A549 (cell line): ENCODE results near the gene ACAD11. TPM values are rescaled to one million over a fixed set of nuclear protein-coding genes. Genes with fewer than 3 reads are reported as not detected.

Experiments
- ATAC-seq, 2 experiments: fragments of 200-7000 bp in 1 of 2; fragments of >200 bp in 1 of 2; cut with Nextera tagmentation in 1 of 2; cut with Tn5 transposase in 1 of 2; 3 replicates each; pipeline versions ENCODE4 v1.8.0 to v1.9.1; 2018 to 2020; ENCODE audit warnings: mild to moderate bottlenecking in 1 of 2, moderate library complexity in 1 of 2
- CTCF ChIA-PET: fragments of 300-600 bp; sonication (Branson Sonifier 250); formaldehyde crosslinking; extraction: SDS; loops from one replicate; lab custom pipeline; 2021; ENCODE audit warnings: antibody characterized with exemption, inconsistent platforms; lab: Yijun Ruan, JAX
- POLR2A ChIA-PET: fragments of 350-600 bp; formaldehyde crosslinking; extraction: SDS; loops from one replicate; lab custom pipeline; 2021; ENCODE audit warnings: antibody characterized with exemption, inconsistent platforms; lab: Yijun Ruan, JAX
- DNase-seq, 2 experiments: peaks; one replicate each; pipeline versions ENCODE4 v3.0.0 to v3.0.0-alpha.2; 2011 to 2016; ENCODE audit warnings: low read depth in 1 of 2, low spot score in 1 of 2
- FAIRE-seq: peaks from 2 replicates; lab custom pipeline; 2011; peaks lifted over from hg19 to GRCh38; lab: Jason Lieb, UNC
- H3K27ac ChIP-seq, 2 experiments: fragments of >200 bp; sonication (Bioruptor Twin); formaldehyde crosslinking; 3 replicates each; pipeline ENCODE4 v1.5.1; 2016 to 2017
- H3K4me1 ChIP-seq: fragments of >200 bp; sonication (Bioruptor Twin); formaldehyde crosslinking; 3 replicates; pipeline ENCODE4 v1.6.1; 2016
- H3K4me2 ChIP-seq: fragments of >200 bp; sonication (Bioruptor Twin); formaldehyde crosslinking; 3 replicates; pipeline ENCODE4 v1.6.1; 2016
- H3K4me3 ChIP-seq: fragments of >200 bp; sonication (Bioruptor Twin); formaldehyde crosslinking; 3 replicates; pipeline ENCODE4 v1.5.1; 2016
- H3K9me3 ChIP-seq: fragments of >200 bp; sonication (Bioruptor Twin); formaldehyde crosslinking; 3 replicates; pipeline ENCODE4 v1.6.1; 2016
- CBX8 ChIP-seq: fragments of 200-600 bp; sonication (generic); IDR thresholded peaks from 2 replicates; pipeline ENCODE4 v1.6.1; 2016
- CEBPB ChIP-seq, 2 experiments: fragments of >200 bp in 1 of 2; sonication (Bioruptor Twin) in 1 of 2; formaldehyde crosslinking in 1 of 2; IDR thresholded peaks; 2 replicates each; pipeline ENCODE4 v1.6.1; 2012 to 2016
- EP300 ChIP-seq, 2 experiments: fragments of >200 bp; sonication (Bioruptor Twin); formaldehyde crosslinking; IDR thresholded peaks; 2 replicates in 1 of 2; 3 replicates in 1 of 2; pipeline ENCODE4 v1.6.1; 2016 to 2017
- ESRRA ChIP-seq: fragments of 150-350 bp; IDR thresholded peaks from 2 replicates; pipeline ENCODE4 v1.6.1; 2014; ENCODE audit warnings: mild to moderate bottlenecking, low read length, borderline replicate concordance
- FOSB ChIP-seq: fragments of 250-450 bp; sonication (Bioruptor Pico); IDR thresholded peaks from 2 replicates; pipeline ENCODE4 v1.5.0; 2020; ENCODE audit warnings: mild to moderate bottlenecking, moderate library complexity
- FOSL2 ChIP-seq, 2 experiments: fragments of 450-650 bp in 1 of 2; fragments of >200 bp in 1 of 2; sonication (Bioruptor Twin) in 1 of 2; formaldehyde crosslinking; IDR thresholded peaks; 2 replicates each; pipeline versions ENCODE4 v1.5.0 to v1.6.1; 2016 to 2020; ENCODE audit warnings: mild to moderate bottlenecking in 1 of 2, moderate library complexity in 1 of 2
- GATA3 ChIP-seq: IDR thresholded peaks from 2 replicates; pipeline ENCODE4 v1.6.1; 2012; ENCODE audit warnings: borderline replicate concordance
- HMGXB4 ChIP-seq: fragments of 250-450 bp; sonication (Bioruptor Pico); IDR thresholded peaks from 2 replicates; pipeline ENCODE4 v1.5.0; 2021; ENCODE audit warnings: mild to moderate bottlenecking, moderate library complexity, borderline replicate concordance
- JUNB ChIP-seq: fragments of >200 bp; sonication (Bioruptor Twin); formaldehyde crosslinking; IDR thresholded peaks from 2 replicates; pipeline ENCODE4 v1.6.1; 2016
- KDM1A ChIP-seq: fragments of 200-600 bp; sonication (generic); IDR thresholded peaks from 2 replicates; pipeline ENCODE4 v1.6.1; 2016; ENCODE audit warnings: low read depth, mild to moderate bottlenecking
- MAZ ChIP-seq: fragments of 150-350 bp; IDR thresholded peaks from 2 replicates; pipeline ENCODE4 v1.6.1; 2014; ENCODE audit warnings: antibody characterized with exemption, low read depth, low read length, borderline replicate concordance
- NR3C1 ChIP-seq: fragments of >200 bp; sonication (Bioruptor Twin); formaldehyde crosslinking; IDR thresholded peaks from 3 replicates; pipeline ENCODE4 v1.6.1; 2017
- POLR2A ChIP-seq: IDR thresholded peaks from 2 replicates; pipeline ENCODE4 v1.6.1; 2012; ENCODE audit warnings: mild to moderate bottlenecking, low read length
- RARB ChIP-seq: fragments of 250-450 bp; sonication (Bioruptor Pico); IDR thresholded peaks from 2 replicates; pipeline ENCODE4 v1.8.0; 2021; ENCODE audit warnings: mild to moderate bottlenecking, moderate library complexity
- RCOR1 ChIP-seq: fragments of 150-350 bp; IDR thresholded peaks from 2 replicates; pipeline ENCODE4 v1.6.1; 2014; ENCODE audit warnings: antibody characterized with exemption, low read length, low read depth
- SREBF2 ChIP-seq: fragments of 450-650 bp; IDR thresholded peaks from 2 replicates; pipeline ENCODE4 v1.6.1; 2014; ENCODE audit warnings: mild to moderate bottlenecking, moderate library complexity
- ZNF302 ChIP-seq: fragments of 250-450 bp; sonication (Bioruptor Pico); IDR thresholded peaks from 2 replicates; pipeline ENCODE4 v1.9.0; 2021; ENCODE audit warnings: inconsistent platforms, mild to moderate bottlenecking, moderate library complexity
- WGBS: methylation state at CpG from one replicate; pipeline ENCODE4 v1.1.6; 2017; ENCODE audit errors: missing lambda C conversion rate; 5-methylcytosine and 5-hydroxymethylcytosine counted together
- polyA plus RNA-seq, 4 experiments: library from polyadenylated mRNA; depleted of rRNA in 3 of 4; stranded (reverse); fragments of >200 nt; fragmentation: RNase III in 1 of 4; extraction: RNeasy Plus Mini Kit Qiagen cat#74134 plus additional on column Dnase treatment in 1 of 4; gene quantifications; 2 replicates in 3 of 4; 3 replicates in 1 of 4; pipeline ENCODE4 v1.2.3, GENCODE V29; 2011 to 2017
- TF ChIP-seq, protein P1 (sequence below): fragments of 200-600 bp; sonication (generic); IDR thresholded peaks from 2 replicates; pipeline ENCODE4 v1.6.1; 2016; ENCODE audit warnings: antibody characterized with exemption, mild to moderate bottlenecking, moderate library complexity
- TF ChIP-seq, protein P2 (sequence below): fragments of >200 bp; sonication (Bioruptor Twin); formaldehyde crosslinking; IDR thresholded peaks from 2 replicates; pipeline ENCODE4 v1.6.1; 2016
- TF ChIP-seq, protein P3 (sequence below): IDR thresholded peaks from 2 replicates; pipeline ENCODE4 v1.6.1; 2012

The ACAD11 gene
- polyA plus RNA-seq, 2 of the 4 experiments (the other 2 are of a cell fraction): 10.3 to 19.2 TPM

DNA sequence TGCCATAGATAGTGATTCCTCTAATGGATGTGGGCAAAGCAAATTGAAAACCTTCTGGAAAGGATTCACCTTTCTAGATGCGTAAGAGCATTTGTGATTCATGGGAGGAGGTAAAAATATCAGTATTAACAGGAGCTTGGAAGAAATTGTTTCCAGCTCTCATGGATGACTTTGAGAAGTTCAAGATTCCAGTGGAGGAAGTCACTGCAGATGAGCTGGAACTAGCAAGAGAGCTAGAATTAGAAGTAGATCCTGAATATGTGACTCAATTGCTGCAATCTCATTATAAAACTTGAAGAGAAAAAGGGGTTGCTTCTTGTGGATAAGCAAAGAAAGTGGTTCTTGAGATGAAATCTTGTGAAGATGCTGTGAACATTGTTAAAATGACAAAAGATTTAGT lies 150.5 kb downstream of the ACAD11 start:
- H3K4me2 ChIP-seq: no peak overlapping the region
- H3K4me1 ChIP-seq: 0 out of 3 replicates have a peak, but pooled peaks cover 4% of the 10 kb centered on the region
- H3K4me3 ChIP-seq: no peak overlapping the region
- DNase-seq: no peak
- TF ChIP-seq, protein P1, sequence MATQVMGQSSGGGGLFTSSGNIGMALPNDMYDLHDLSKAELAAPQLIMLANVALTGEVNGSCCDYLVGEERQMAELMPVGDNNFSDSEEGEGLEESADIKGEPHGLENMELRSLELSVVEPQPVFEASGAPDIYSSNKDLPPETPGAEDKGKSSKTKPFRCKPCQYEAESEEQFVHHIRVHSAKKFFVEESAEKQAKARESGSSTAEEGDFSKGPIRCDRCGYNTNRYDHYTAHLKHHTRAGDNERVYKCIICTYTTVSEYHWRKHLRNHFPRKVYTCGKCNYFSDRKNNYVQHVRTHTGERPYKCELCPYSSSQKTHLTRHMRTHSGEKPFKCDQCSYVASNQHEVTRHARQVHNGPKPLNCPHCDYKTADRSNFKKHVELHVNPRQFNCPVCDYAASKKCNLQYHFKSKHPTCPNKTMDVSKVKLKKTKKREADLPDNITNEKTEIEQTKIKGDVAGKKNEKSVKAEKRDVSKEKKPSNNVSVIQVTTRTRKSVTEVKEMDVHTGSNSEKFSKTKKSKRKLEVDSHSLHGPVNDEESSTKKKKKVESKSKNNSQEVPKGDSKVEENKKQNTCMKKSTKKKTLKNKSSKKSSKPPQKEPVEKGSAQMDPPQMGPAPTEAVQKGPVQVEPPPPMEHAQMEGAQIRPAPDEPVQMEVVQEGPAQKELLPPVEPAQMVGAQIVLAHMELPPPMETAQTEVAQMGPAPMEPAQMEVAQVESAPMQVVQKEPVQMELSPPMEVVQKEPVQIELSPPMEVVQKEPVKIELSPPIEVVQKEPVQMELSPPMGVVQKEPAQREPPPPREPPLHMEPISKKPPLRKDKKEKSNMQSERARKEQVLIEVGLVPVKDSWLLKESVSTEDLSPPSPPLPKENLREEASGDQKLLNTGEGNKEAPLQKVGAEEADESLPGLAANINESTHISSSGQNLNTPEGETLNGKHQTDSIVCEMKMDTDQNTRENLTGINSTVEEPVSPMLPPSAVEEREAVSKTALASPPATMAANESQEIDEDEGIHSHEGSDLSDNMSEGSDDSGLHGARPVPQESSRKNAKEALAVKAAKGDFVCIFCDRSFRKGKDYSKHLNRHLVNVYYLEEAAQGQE: no peak
- TF ChIP-seq GATA3: no peak
- no peak for TF ChIP-seq ESRRA
- TF ChIP-seq KDM1A: no peak
- no peak for TF ChIP-seq HMGXB4
- TF ChIP-seq POLR2A: no peak
- TF ChIP-seq RCOR1: no peak
- TF ChIP-seq CBX8: no peak
- TF ChIP-seq CEBPB (IDR thresholded peaks at IDR 0.05): no peak
- no peak for TF ChIP-seq ZNF302 (CRISPR knock-in tag)
- TF ChIP-seq, protein P2, sequence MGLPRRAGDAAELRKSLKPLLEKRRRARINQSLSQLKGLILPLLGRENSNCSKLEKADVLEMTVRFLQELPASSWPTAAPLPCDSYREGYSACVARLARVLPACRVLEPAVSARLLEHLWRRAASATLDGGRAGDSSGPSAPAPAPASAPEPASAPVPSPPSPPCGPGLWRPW: no peak
- no peak for TF ChIP-seq FOSL2 (IDR thresholded peaks at IDR 0.05)
- TF ChIP-seq FOSL2 (CRISPR knock-in tag; IDR thresholded peaks at IDR 0.05): no peak
- no peak for TF ChIP-seq JUNB
- TF ChIP-seq RARB: no peak
- TF ChIP-seq, protein P3, sequence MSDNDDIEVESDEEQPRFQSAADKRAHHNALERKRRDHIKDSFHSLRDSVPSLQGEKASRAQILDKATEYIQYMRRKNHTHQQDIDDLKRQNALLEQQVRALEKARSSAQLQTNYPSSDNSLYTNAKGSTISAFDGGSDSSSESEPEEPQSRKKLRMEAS: no peak
- TF ChIP-seq EP300 (IDR thresholded peaks at IDR 0.05): no peak
- no peak for TF ChIP-seq FOSB (CRISPR knock-in tag)
- TF ChIP-seq SREBF2: no peak
- TF ChIP-seq NR3C1: no peak
- TF ChIP-seq MAZ: no peak
- CTCF ChIA-PET: interaction anchor here (0.6 to 1.0 kb wide), 2 partner anchors 9 to 1036 kb away, joined by 3 to 4 read pairs; no protein-coding TSS in a partner anchor
- H3K27ac ChIP-seq: no peak overlapping the region
- WGBS: 90% methylated on average over 1 of the region's 1 CpG
- no peak for ATAC-seq
- no peaks in the 10 kb centered on the region for H3K9me3 ChIP-seq
- POLR2A ChIA-PET: no interaction called here
- FAIRE-seq: no peak

Other genes starting within 250 kb of the ACAD11 start
- 27.7 and 29.8 TPM in 2 replicates for gene DNAJC13, start 242.3 kb downstream of the ACAD11 start, polyA plus RNA-seq (2011; rRNA removed)
- 16.6 to 17.6 TPM (median 17.0 TPM) in 3 replicates for gene DNAJC13, start 242.3 kb downstream of the ACAD11 start, polyA plus RNA-seq (2017; fragmentation: RNase III; extraction: RNeasy Plus Mini Kit Qiagen cat#74134 plus additional on column Dnase treatment)
- 0.08 and 0.11 TPM in 2 replicates for gene ACKR4, start 62.5 kb downstream of the ACAD11 start, polyA plus RNA-seq (2011; rRNA removed)
- 0.04 TPM in 1 of 3 replicates, not detected in the others for gene ACKR4, start 62.5 kb downstream of the ACAD11 start, polyA plus RNA-seq (2017; fragmentation: RNase III; extraction: RNeasy Plus Mini Kit Qiagen cat#74134 plus additional on column Dnase treatment)
- gene UBA5, start 520 bp upstream of the ACAD11 start, polyA plus RNA-seq (2011; rRNA removed): 46.4 and 49.1 TPM in 2 replicates
- 41.0 to 44.4 TPM (median 41.8 TPM) in 3 replicates for gene UBA5, start 520 bp upstream of the ACAD11 start, polyA plus RNA-seq (2017; fragmentation: RNase III; extraction: RNeasy Plus Mini Kit Qiagen cat#74134 plus additional on column Dnase treatment)
- 15.8 and 18.6 TPM in 2 replicates for gene NPHP3, start 62.6 kb upstream of the ACAD11 start, polyA plus RNA-seq (2011; rRNA removed)
- 6.5 to 7.6 TPM (median 7.1 TPM) in 3 replicates for gene NPHP3, start 62.6 kb upstream of the ACAD11 start, polyA plus RNA-seq (2017; fragmentation: RNase III; extraction: RNeasy Plus Mini Kit Qiagen cat#74134 plus additional on column Dnase treatment)